ENCODE results near the gene TNFRSF4. TPM values are rescaled to one million over a fixed set of nuclear protein-coding genes. Genes with fewer than 3 reads are reported as not detected.

The TNFRSF4 gene
- total RNA-seq, 1 experiment from 2014 or later = 0.37 TPM

DNA sequence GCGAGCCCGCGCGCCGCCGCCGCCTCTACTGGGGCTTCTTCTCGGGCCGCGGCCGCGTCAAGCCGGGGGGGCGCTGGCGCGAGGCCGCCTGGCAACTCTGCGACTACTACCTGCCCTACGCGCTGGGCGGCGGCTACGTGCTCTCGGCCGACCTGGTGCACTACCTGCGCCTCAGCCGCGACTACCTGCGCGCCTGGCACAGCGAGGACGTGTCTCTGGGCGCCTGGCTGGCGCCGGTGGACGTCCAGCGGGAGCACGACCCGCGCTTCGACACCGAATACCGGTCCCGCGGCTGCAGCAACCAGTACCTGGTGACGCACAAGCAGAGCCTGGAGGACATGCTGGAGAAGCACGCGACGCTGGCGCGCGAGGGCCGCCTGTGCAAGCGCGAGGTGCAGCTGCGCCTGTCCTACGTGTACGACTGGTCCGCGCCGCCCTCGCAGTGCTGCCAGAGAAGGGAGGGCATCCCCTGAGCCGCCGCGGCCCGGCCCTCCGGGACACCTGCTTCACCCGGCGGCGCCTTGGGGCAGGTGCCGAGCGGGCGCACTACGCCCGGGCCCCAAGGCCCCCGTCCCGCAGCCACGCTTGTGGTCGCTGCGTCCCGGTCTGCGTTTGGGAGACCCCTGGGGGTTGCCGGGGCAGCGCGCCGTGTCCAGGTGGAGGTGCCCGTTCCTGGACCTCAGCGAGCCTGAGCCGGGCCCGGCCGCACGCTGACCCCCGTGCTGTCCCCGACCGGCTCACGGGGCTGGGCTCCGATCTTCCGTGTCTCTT lies 19.0 kb upstream of the TNFRSF4 start:
- no TSS peak for BruUV-seq (replicated peaks)
- peaks cover 5 to 14% of the 10 kb centered on the region in 2 experiments; a peak in 2 of 4 replicates for H3K36me3 ChIP-seq (ENCODE audit: control insufficient read depth in 1 of 2, insufficient read depth in 2 of 2, low read length in 2 of 2)
- RAD21 ChIA-PET (ENCODE audit: low non-redundant PET in 1 of 2, low total read pairs in 2 of 2, uncharacterized antibody in 2 of 2, unreplicated experiment in 2 of 2) = no interaction called here
- H3K79me2 ChIP-seq (ENCODE audit: insufficient read depth, low read length) = peaks cover 57% of the 10 kb centered on the region
- DNase-seq (ENCODE audit: low read depth, low spot score) (no peak), ATAC-seq (no peak)
- H3K9me3 ChIP-seq (ENCODE audit: control insufficient read depth in 1 of 2, insufficient read depth in 1 of 2, low read depth in 1 of 2, low read length in 2 of 2) = no peaks in the 10 kb centered on the region
- POLR2A ChIA-PET = no interaction called here
- peak overlapping the region in 1 of 2 experiments; percentile 26; a peak in 2 of 4 replicates for H3K4me3 ChIP-seq (replicated peaks in 1 of 2; ENCODE audit: low read depth in 1 of 2, low read length in 2 of 2)
- TF ChIP-seq, protein P1, sequence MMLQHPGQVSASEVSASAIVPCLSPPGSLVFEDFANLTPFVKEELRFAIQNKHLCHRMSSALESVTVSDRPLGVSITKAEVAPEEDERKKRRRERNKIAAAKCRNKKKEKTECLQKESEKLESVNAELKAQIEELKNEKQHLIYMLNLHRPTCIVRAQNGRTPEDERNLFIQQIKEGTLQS (IDR thresholded peaks at IDR 0.05) = no peak
- no peak for TF ChIP-seq EGR1 (IDR thresholded peaks at IDR 0.05; ENCODE audit: low read depth)
- no peak for TF ChIP-seq RAD21 (IDR thresholded peaks at IDR 0.05; ENCODE audit: low read depth)
- no peak for TF ChIP-seq JUND (IDR thresholded peaks at IDR 0.05)
- TF ChIP-seq ZFX (IDR thresholded peaks at IDR 0.05) = no peak
- TF ChIP-seq POLR2A (IDR thresholded peaks at IDR 0.05; ENCODE audit: borderline replicate concordance, extremely low read depth, insufficient read depth, insufficient read length) = no peak
- TF ChIP-seq CEBPB (IDR thresholded peaks at IDR 0.05; ENCODE audit: low read depth) = no peak
- TF ChIP-seq EZH2 (IDR thresholded peaks at IDR 0.05) = no peak
- TF ChIP-seq, protein P2, sequence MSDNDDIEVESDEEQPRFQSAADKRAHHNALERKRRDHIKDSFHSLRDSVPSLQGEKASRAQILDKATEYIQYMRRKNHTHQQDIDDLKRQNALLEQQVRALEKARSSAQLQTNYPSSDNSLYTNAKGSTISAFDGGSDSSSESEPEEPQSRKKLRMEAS (IDR thresholded peaks at IDR 0.05) = no peak
- TF ChIP-seq, protein P3, sequence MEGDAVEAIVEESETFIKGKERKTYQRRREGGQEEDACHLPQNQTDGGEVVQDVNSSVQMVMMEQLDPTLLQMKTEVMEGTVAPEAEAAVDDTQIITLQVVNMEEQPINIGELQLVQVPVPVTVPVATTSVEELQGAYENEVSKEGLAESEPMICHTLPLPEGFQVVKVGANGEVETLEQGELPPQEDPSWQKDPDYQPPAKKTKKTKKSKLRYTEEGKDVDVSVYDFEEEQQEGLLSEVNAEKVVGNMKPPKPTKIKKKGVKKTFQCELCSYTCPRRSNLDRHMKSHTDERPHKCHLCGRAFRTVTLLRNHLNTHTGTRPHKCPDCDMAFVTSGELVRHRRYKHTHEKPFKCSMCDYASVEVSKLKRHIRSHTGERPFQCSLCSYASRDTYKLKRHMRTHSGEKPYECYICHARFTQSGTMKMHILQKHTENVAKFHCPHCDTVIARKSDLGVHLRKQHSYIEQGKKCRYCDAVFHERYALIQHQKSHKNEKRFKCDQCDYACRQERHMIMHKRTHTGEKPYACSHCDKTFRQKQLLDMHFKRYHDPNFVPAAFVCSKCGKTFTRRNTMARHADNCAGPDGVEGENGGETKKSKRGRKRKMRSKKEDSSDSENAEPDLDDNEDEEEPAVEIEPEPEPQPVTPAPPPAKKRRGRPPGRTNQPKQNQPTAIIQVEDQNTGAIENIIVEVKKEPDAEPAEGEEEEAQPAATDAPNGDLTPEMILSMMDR (IDR thresholded peaks at IDR 0.05 in 2 of 3, conservative IDR thresholded peaks at IDR 0.05 in 1 of 3; ENCODE audit: borderline replicate concordance in 1 of 3, insufficient read depth in 1 of 3, low read depth in 2 of 3, low read length in 2 of 3) = no peak
- no peak for TF ChIP-seq FOSL1 (IDR thresholded peaks at IDR 0.05; ENCODE audit: low read depth)
- TF ChIP-seq TCF7L2 (IDR thresholded peaks at IDR 0.05; ENCODE audit: borderline replicate concordance, extremely low read depth, insufficient read depth, insufficient read length) = no peak
- TF ChIP-seq SP1 (IDR thresholded peaks at IDR 0.05; ENCODE audit: low read depth) = no peak
- no peak for TF ChIP-seq ZNF274 (IDR thresholded peaks at IDR 0.05; ENCODE audit: low read depth, low read length)
- no peak overlapping the region for H3K9ac ChIP-seq (ENCODE audit: low read length)
- no peaks in the 10 kb centered on the region for H3K9me2 ChIP-seq (ENCODE audit: insufficient read depth)
- peak overlapping the region; percentile 50 for H3K4me2 ChIP-seq (ENCODE audit: low read length)
- no peaks in the 10 kb centered on the region for H4K20me1 ChIP-seq (ENCODE audit: insufficient read depth)
- intact Hi-C loops (cut with micrococcal nuclease) = no loop called here
- no peaks in the 10 kb centered on the region for H3K27me3 ChIP-seq (ENCODE audit: insufficient read depth, low read length)
- peak overlapping the region; percentile 98; the same call in 1 of the 2 replicates for H3K27ac ChIP-seq (ENCODE audit: low read depth, low read length)
- H3K4me1 ChIP-seq (ENCODE audit: control insufficient read depth in 1 of 2, insufficient read depth in 2 of 2, low read length in 2 of 2) = peaks cover 5 to 31% of the 10 kb centered on the region in 2 experiments; a peak in 3 of 4 replicates
- H2AFZ ChIP-seq (ENCODE audit: low read depth, low read length, poor library complexity, severe bottlenecking) = no peak overlapping the region
- CTCF ChIA-PET = no interaction called here

Measured in HCT116 (cell line).